HG02943 (cell line): ENCODE data around the gene ENTREP3.
"Not testable (repeated sequence)": the region's sequence is repeated elsewhere in the genome, so short reads cannot be mapped to it uniquely, and the experiment has no call there.

Source experiments
- ATAC-seq: cut with Tn5 transposase; IDR thresholded peaks from one replicate; pipeline ENCODE4 v1.9.1; 2021; ENCODE audit warnings: mild to moderate bottlenecking, low read depth, moderate library complexity; ENCODE audit not compliant: unreplicated experiment

ENTREP3 gene

DNA sequence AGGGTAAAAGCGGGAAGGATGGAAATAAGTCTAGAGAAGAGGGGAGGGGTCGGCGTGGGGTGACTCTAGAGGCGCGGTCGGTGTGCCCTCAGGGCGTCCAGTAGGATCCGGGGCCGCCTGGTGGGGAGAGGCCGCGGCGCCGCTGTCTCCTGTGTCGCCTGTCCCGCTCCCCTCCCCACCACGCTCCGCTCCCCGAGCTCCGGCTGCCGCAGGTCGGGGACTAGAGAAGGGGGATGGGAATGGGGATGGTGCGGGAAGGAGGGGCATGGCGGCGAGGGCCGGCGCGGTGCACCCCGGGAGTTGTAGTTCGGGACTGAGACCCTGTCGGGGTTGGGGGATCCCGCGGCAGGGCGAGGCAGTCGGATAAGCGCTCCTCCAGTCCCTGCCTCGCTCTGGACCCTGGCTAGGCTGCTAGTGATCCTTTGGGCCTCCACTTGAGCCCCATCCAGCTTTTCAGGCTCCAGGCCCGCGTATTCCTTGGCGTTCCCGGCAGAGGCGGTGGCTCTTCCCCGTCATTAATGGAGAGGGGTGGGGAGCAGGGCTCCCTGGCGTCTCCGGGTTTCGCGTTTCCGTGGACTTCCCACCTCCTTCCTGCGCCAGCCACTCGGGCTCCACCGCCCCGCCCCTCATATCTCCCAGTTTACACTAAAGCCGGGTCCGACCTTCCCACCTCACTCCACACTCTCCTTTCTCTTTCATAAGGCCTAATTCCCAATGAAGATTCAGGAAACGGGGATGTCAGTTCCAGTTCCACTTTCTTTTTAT, at the start of gene ENTREP3:
ENTREP3 (minus strand) TSS at position 241 of the 765 bp plus-strand sequence. CDS start 606 bp downstream, outside the sequence.
- ATAC-seq: no peak

DNA sequence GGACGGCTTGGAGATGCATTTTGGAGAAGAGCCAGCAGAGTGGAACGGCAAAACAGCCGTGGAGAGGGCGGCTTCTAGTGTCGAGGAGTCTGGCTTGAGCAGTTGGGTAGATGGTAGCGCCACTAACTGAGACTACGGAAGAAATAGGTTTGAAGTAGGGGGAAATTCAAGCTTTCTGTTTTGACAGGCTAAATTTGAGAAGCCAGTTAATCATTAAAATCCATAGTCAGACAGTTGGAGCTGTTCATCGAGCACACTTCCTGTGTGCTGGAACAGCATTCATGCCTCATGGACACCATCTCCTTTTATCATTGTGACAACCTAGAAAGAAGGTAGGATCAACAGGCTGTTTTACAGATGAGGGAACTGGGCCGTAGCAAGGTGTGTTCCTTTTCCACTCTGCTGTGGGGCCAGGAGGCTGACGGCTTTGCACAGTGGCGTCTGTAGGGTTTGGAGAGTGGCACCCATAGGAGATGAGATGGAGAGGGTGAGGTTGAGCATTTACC, 49.3 kb upstream of the ENTREP3 start:
- no peak for ATAC-seq

GRCh38 chr1:155301342-155301841, 46.1 kb upstream of the ENTREP3 start, which contains the start of gene PKLR:
TSS of gene PKLR (minus strand) at chr1:155301438. CDS start at chr1:155301395, 43 bp downstream.
- ATAC-seq: no peak

DNA sequence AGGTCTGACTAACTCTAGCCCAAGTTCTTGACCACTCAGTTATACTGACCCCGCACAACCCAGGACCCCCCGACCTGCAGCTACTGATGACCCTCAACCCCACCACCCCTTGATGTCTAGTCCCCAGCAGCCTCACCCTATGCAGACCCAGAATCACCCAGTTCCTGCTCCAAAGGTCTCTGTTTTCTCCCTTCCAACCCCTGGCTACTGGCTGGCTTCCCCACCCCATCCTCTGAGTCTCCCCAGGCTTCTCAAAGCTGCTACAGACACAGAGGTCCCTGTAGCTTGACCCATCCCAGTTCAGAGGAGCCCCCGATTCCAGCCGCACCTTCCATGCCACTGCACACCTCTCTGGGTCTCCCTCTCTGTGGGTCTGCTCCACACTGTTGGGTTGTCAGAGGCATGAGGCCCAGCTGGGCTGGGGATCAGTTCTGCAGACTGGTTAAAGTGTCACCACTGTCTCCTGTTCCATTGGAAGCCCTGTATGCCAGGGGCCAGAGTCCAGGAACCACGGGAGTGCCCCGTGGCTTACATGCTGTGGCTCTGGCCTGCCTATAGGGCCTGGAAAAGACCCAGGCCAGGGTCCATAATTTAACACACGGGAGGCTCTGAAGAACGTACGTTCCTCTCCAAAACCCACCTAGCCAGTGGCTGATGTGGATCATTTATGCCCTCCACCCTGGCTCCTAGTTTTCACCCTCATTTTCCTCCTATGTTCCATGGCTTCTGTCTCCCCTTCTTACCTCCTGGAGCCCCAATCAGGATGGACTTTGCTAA, 45.5 kb upstream of the ENTREP3 start:
- ATAC-seq: no peak

DNA sequence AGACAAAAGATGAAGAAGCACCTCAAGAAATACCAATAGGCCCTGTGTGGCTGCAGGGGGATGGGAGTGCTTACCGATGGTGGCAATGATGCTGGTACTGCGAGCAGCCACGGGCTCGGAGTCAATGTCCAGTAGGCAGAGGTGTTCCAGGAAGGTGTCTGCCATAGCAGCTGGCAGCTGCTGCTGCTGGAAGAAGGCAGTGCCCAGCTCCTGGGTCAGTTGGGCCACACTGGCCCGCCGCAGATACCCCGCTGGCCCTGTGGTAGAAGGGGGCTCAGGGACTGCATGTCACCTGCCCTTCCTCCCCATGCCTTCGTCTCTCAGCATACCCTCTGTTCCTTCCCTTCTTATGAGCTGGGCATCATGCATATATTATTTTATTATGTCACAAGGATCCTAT, 44.7 kb upstream of the ENTREP3 start:
- ATAC-seq: no peak

GRCh38 chr1:155297384-155297783, 42.1 kb upstream of the ENTREP3 start:
- no peak for ATAC-seq

DNA sequence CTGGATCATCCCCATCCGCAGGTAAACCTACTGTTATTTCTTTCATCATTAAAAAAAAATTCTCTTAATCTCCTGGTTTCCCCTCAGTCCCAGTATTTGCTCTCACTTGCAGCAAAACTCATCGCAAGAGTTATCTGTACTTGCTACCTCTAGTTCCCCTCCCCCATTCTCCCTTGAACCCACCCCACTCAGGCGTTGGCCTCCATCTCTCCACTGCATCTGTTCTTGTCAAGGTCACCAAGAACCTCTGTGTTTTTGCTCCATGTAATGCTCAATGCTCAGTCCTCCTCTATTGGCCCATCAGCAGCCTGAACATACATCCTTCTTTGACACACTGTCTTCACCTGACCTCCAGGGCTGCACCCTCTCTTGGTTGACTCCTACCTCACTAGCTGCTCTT, 41.4 kb upstream of the ENTREP3 start:
- no peak for ATAC-seq

- ATAC-seq: no peak
These were observed 40.6 kb upstream of the ENTREP3 start for GRCh38 chr1:155295942-155296267.

GRCh38 chr1:155295183-155295941, 40.1 kb upstream of the ENTREP3 start:
- ATAC-seq: no peak

- ATAC-seq: no peak
These were observed 39.4 kb upstream of the ENTREP3 start for GRCh38 chr1:155294520-155295182.

DNA sequence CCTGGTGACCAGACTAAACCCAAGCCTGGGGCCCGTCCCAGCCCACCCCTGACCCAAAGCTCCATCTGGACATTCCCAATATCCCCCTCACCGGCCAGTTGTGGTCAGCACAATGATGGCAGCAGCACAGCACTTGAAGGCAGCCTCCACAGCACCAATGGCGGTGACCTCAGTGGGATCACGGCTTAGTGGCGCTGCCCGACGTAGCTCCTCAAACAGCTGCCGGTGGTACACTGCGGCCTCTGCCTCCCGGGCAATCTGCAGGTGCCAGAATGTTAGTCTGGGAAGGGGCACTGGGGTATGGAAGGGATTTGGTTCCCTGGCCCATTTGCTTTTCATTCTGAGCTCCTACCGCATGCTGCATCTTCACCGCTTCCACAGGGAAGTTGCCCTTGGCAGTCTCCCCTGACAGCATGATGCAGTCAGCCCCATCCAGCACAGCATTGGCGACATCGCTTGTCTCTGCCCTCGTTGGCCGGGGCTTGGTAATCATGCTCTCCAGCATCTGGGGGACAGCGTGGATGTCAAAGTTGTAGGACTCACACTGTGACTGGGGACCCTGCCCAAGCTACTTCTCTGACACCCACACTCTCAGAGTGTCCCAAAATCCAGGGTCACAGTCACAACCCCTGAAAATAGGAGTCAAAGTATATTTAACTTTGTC, 37.9 kb upstream of the ENTREP3 start:
- ATAC-seq: no peak

DNA sequence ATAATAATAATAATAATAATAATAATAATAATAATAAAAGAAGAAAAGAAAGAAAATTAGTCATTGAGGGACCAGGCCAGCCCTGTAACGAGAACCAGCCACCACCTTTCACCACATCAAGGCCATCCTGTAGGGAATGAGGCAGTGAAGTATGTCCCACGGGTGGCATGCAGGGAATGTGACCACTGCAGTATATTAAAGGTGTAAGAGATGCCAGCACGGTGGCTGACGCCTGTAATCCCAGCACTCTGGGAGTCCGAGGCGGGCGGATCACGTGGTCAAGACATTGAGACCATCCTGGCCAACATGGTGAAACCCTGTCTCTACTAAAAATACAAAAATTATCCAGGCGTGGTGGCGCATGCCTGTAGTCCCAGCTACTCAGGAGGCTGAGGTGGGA, 35.7 kb upstream of the ENTREP3 start:
- ATAC-seq: not testable (repeated sequence)

DNA sequence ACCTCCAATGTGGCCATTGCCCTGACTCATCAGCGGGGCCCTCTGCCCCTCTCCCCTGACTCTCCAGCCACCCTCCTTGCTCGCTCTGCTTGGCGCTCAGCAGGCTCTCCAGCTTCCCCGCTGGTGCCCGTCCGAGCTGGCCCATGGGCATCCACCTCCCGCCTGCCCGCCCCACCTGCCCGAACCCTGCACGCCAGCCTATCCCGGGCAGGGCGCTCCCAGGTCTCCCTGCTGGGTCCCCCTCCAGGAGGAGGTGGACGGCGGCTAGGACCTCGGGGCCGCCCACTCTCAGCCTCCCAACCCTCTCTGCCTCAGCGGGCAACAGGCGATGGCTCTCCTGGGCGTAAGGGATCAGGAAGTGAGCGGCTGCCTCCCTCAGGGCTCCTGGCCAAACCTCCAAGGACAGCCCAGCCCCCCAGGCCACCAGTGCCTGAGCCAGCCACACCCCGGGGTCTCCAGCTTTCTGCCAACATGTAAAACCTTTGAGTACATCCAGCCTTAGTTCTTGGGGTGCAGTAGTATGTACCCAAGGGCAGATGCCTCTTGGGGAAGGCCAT, 32.8 kb upstream of the ENTREP3 start:
- ATAC-seq: no peak

DNA sequence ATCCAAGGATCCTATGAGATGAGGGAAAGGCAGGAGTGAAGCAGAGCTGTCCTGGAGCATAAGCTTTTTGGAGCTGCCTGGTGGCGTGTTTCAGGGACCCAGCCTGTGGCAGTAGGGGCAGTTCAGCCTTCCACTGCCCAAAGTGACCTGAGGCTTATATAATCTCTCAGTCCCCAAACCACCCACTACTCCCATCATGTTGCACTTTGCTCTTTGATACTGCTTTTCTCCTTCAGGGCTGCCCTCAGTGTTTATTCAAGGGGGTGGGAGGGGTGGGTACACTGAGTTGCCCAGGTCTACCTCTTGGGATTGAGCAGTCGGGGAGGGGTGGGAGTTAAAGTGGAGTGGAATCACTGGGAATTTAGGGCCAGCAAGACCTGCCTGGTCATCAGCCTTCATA, 31.3 kb upstream of the ENTREP3 start:
- ATAC-seq: no peak

GRCh38 chr1:155285631-155286044, 30.4 kb upstream of the ENTREP3 start:
- ATAC-seq: no peak

- no peak for ATAC-seq
These were observed 29.8 kb upstream of the ENTREP3 start for GRCh38 chr1:155285063-155285462.

DNA sequence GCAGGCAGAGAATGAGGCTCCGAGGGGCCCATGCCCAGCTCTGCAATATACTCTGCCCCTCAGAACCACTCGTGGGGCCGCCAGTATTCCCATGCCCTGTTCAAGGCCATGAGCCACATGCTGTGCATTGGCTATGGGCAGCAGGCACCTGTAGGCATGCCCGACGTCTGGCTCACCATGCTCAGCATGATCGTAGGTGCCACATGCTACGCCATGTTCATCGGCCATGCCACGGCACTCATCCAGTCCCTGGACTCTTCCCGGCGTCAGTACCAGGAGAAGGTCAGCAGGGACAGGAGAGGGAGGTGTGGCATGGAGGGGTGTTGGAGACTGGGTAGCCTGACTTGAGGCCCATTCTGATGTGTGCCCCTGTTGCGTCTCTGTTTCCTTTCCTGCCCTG, 29.2 kb upstream of the ENTREP3 start:
- ATAC-seq: no peak

DNA sequence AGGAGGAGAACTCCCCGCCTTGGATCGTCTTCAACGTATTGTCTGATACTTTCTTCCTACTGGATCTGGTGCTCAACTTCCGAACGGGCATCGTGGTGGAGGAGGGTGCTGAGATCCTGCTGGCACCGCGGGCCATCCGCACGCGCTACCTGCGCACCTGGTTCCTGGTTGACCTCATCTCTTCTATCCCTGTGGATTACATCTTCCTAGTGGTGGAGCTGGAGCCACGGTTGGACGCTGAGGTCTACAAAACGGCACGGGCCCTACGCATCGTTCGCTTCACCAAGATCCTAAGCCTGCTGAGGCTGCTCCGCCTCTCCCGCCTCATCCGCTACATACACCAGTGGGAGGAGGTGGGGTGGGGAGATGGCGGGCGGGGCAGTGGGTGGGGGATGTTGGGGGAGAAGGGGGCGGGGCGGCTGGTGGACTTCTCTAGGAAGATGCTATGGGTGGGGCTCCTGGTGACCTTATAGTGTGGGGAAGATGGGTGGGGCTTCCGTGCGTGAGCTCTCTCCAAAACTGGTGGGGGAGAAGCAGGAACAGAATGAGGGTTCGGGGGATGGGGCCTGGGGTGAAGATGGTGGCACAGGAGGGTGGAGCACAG, 27.3 kb upstream of the ENTREP3 start:
- no peak for ATAC-seq

- no peak for ATAC-seq
These were observed 24.0 kb upstream of the ENTREP3 start for GRCh38 chr1:155279268-155279667.
